CD4-positive, alpha-beta T cell treated with Interleukin-6 for 4 hours (primary cell): ENCODE results near the gene NCBP2.

Source experiments
- DNase-seq: peaks from one replicate; pipeline ENCODE4 v3.0.0-alpha.2; 2020; ENCODE audit warnings: mixed read lengths

NCBP2 gene

GRCh38 chr3:196942226-196942914 is at the start of gene NCBP2:
TSS of gene NCBP2 (minus strand) at chr3:196942528. CDS start at chr3:196942503, 25 bp downstream.
- peak; percentile 99 for DNase-seq

GRCh38 chr3:196991581-196992460 is 49.5 kb upstream of the NCBP2 start:
- no peak for DNase-seq

GRCh38 chr3:196990601-196991007 is 48.3 kb upstream of the NCBP2 start:
- no peak for DNase-seq

- no peak for DNase-seq
These were observed 47.5 kb upstream of the NCBP2 start for GRCh38 chr3:196989721-196990262.

GRCh38 chr3:196988241-196989029 is 46.1 kb upstream of the NCBP2 start:
- no peak for DNase-seq

GRCh38 chr3:196987022-196987421 is 44.7 kb upstream of the NCBP2 start:
- DNase-seq, result no peak

GRCh38 chr3:196985954-196986885 is 43.9 kb upstream of the NCBP2 start:
- DNase-seq, result no peak

GRCh38 chr3:196985298-196985697 is 43.0 kb upstream of the NCBP2 start:
- no peak for DNase-seq

- no peak for DNase-seq
These were observed 40.9 kb upstream of the NCBP2 start for GRCh38 chr3:196983186-196983585.

- no peak for DNase-seq
These were observed 39.3 kb upstream of the NCBP2 start for GRCh38 chr3:196981657-196982056.

GRCh38 chr3:196979545-196979944 is 37.2 kb upstream of the NCBP2 start:
- no peak for DNase-seq

- DNase-seq, result no peak
These were observed 34.6 kb upstream of the NCBP2 start for GRCh38 chr3:196976941-196977340.

- DNase-seq, result no peak
These were observed 33.0 kb upstream of the NCBP2 start for GRCh38 chr3:196975349-196975748.

GRCh38 chr3:196974661-196975060 is 32.3 kb upstream of the NCBP2 start:
- no peak for DNase-seq

- DNase-seq, result no peak
These were observed 28.9 kb upstream of the NCBP2 start for GRCh38 chr3:196971094-196971698.

- no peak for DNase-seq
These were observed 28.3 kb upstream of the NCBP2 start for GRCh38 chr3:196970547-196971093.

- DNase-seq, result peak; percentile 76
These were observed 27.6 kb upstream of the NCBP2 start for GRCh38 chr3:196969660-196970546.

- peak; percentile 43 for DNase-seq
These were observed 26.9 kb upstream of the NCBP2 start for GRCh38 chr3:196969134-196969659.

- DNase-seq, result peak; percentile 53
These were observed 26.2 kb upstream of the NCBP2 start, which contains the start of gene PIGZ for GRCh38 chr3:196968233-196969133. TSS of gene PIGZ (minus strand) at chr3:196968833. CDS start at chr3:196952031, 16,802 bp downstream.
